Activated CD4-positive, alpha-beta T cell treated with anti-CD3 and anti-CD28 coated beads, Interleukin-2, Interleukin-4, amounts not matched to agents 100 ng/mL and 50 ng/mL, durations not matched to agents 16 hours and 8 hours (primary cell): Measurements from ENCODE around the gene CLEC14A.

Experiments used
- DNase-seq: peaks from one replicate; pipeline ENCODE4 v3.0.0-alpha.2; 2020; ENCODE audit warnings: low spot score

CLEC14A gene

GRCh38 chr14:38255673-38256532 is at the start of gene CLEC14A:
CLEC14A (minus strand) TSS chr14:38256093; CDS start chr14:38256022, 71 bp downstream.
- DNase-seq, result no peak

GRCh38 chr14:38302966-38303365 is 47.1 kb upstream of the CLEC14A start:
- no peak for DNase-seq

GRCh38 chr14:38302034-38302433 is 46.1 kb upstream of the CLEC14A start:
- DNase-seq, result no peak

GRCh38 chr14:38297681-38298080 is 41.8 kb upstream of the CLEC14A start:
- no peak for DNase-seq

GRCh38 chr14:38291681-38292467 is 36.0 kb upstream of the CLEC14A start:
- no peak for DNase-seq

DNA sequence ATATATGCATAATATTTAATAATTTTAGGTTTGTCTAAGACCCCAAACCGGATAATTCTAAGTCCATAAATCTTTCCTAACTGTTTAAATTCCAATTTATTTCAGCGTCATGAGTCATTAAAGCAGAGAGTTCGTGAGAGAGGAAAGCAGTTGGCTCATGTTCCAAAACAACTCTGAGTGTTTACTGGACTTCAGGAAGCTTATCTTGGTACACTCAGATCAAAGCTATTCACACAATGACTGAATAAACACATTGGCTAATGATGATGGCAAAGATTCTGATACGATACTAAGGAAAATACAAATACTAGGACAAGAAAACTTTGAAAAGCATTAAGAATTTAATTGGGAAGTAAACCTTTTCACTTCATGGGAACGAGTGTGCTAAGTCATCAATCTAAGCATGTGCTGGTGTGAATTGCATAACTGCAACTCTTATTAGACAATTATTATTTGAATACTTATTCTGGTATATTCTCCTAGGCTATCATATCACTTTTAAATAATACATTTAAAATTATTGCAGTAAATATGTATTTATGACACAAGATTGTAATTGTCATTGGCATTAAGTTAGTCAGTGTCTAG is 34.8 kb upstream of the CLEC14A start:
- DNase-seq, result no peak

GRCh38 chr14:38286452-38286851 is 30.6 kb upstream of the CLEC14A start:
- DNase-seq, result no peak

DNA sequence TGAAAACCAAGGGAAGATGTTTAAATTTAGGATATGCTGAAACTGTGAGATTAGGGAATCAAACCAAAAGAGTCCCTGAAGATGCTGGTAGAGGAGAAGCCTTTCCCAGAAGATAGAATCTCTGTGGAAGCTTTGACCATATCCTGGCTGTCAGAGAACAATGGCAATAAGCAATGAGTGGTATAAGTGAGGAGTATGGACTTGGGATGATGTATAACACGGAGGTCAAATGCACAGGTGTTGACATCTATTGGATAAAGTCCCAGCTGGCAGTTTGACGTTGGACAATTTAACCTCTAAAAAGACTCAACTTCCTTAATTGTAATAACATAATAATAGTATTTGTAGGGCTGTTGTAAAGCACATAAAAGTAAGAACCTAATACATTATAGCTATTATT is 30.1 kb upstream of the CLEC14A start:
- no peak for DNase-seq

DNA sequence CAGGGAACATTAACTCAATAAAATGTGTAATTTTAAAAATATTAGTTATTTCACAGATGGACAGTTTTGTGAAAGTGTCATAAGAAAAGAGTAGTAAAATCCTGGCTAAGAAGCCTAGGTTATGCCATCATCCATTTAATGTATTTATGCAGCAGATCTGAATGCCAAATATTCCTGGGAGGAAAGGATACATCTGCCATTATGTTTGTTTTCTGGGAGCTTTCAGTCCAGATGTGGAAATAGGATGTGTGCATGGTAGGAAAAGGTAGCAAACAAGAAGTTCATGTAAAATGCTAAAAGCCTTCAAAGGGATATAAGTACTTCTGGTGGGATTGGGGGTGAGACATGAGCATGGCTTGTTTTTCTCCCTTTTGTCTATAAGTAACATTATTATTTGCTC is 27.0 kb upstream of the CLEC14A start:
- no peak for DNase-seq

DNA sequence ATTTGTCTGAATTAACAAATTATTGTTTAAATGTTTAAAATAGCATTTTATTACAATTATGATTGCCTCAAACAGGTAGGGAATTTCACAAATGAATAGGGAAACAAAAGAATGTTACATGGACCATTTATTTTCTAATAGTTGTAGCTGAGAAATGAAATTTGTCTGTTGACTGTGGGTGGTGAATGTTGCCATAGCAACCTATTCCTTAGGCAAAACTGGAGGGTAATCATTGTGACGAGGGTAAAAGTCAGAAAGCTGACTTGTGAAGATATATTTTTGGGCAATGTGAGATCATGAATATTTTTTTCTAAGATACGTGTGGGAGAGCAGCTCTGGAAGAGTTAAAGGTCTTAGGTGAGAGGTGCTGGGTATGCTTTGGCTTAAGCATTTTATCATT is 24.2 kb upstream of the CLEC14A start:
- DNase-seq, result no peak

DNA sequence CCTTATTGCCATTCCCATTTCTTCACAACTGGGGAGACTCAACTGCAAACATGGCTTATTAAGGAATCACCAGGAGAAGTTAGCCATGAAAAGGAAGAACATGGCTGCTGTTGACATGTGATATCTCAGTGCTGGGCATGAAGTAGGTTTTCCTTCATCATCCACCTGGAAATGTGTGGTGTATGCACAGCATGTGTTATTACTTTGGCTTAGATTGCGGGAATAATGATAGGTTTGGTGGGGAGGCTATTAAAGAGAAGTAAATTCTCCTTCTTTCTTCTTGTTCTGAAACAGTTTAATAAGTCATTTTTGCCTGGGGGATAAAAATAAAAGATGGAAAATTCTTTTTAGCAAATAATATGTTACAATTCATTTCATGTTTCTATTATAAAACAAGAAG is 23.7 kb upstream of the CLEC14A start:
- no peak for DNase-seq

- DNase-seq, result no peak
Observed at GRCh38 chr14:38278035-38278434, 22.1 kb upstream of the CLEC14A start.

DNA sequence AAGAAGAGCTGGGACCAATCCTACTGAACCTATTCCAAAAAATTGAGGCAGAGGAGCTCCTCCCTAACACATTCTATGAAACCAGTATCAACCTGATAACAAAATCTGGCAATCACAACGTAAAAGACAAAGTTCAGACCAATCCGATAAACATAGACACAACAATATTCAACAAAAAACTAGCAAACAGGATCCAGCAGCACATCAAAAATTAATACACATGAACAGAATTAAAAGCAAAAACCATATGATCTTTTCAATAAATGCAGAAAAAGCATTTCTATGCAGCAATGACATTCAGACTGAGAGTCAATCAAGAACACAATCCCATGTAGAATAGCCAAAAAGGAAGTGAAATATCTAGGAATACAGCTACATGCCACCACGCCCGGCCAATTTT is 7.0 kb upstream of the CLEC14A start:
- no peak for DNase-seq

GRCh38 chr14:38261620-38262019 is 5.7 kb upstream of the CLEC14A start:
- no peak for DNase-seq

DNA sequence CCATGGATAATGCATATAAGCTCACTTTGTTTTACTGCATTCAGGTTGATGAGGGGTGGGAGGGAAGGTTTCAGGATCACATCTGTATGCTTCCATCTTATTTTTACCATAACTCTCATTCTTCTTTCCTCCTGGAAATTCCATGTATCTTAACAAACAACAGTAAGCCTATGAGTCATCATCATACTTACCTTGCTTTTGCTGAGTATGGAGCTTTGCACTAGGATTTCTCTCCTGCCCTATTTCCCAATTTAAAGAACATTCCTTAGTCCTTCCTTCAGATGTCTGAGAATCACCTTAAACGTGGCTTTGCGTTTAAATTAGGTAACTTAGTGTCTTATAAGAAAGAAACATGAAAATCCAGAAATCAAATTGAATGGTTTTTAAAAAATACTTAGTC is 1.6 kb upstream of the CLEC14A start:
- no peak for DNase-seq

GRCh38 chr14:38256533-38256840 is 594 bp upstream of the CLEC14A start:
- DNase-seq, result no peak

- no peak for DNase-seq
Observed at GRCh38 chr14:38255408-38255672, 553 bp downstream of the CLEC14A start.

GRCh38 chr14:38254571-38255407 is 1.1 kb downstream of the CLEC14A start:
- DNase-seq, result no peak

DNA sequence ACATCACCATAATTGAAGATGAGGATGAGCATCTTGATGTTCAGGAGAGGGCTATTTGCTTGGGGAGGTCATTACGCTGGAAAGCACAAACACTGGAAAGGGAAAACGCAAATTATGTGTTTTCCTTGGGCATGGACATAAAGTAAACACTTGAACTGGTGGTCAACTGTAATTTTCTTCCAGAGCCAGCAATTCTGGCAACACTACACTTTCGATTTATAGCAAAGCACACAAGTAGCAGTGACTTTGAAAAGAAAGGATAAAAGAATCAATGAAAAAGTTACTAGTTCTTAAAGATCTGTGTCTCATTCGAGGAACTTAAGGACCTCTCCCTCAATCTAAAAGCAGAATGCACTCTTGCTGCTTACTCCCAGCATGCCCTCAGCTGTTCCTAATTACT is 2.2 kb downstream of the CLEC14A start:
- DNase-seq, result no peak

- DNase-seq, result no peak
Observed at GRCh38 chr14:38252066-38252710, 3.7 kb downstream of the CLEC14A start.

- DNase-seq, result no peak
Observed at GRCh38 chr14:38250331-38250730, 5.6 kb downstream of the CLEC14A start.
